HG02840 (cell line): ENCODE data around the gene DMWD.
"Not testable (repeated sequence)": the region's sequence is repeated elsewhere in the genome, so short reads cannot be mapped to it uniquely, and the experiment has no call there.

Experiments used
- ATAC-seq: cut with Tn5 transposase; IDR thresholded peaks from one replicate; pipeline ENCODE4 v1.9.1; 2021; ENCODE audit warnings: mild to moderate bottlenecking, moderate library complexity, moderate number of reproducible peaks; ENCODE audit not compliant: unreplicated experiment, low FRiP score

Gene DMWD

DNA sequence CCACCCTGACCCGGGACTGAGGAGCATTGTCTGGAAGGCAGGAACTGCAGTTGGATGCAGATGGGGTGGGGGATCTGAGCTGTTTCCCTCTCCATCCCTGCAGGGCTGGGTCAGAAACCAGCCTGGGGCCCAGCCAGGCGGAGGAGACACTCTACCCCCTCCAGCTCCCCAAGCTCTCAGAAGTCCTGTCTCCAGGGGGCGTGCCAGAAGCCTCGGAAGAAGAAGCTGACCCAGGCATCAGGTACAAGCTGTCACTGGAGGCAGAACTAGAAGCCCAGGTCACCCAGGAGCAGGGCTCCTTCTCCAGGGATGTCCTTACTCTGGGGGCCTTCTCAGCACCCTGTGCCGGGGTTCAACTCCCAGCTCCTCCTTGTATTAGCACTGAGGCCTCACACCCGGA, 39.1 kb downstream of the DMWD start:
- no peak for ATAC-seq

GRCh38 chr19:45752639-45753038, 40.0 kb downstream of the DMWD start:
- no peak for ATAC-seq

DNA sequence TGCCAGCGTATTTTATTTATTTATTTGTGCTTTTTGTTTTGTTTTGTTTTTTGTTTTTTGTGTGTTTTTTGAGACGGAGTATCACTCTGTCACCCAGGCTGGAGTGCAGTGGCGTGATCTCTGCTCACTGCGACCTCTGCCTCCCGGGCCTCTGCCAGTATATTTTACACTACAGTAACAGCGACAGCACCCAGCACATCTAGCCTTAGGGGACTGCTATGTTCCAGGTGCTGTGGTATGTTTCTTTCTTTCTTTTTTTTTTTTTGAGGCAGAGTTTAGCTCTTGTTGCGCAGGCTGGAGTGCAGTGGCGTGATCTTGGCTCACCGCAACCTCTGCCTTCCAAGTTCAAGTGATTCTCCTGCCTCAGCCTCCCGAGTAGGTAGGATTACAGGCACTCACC, 41.2 kb downstream of the DMWD start:
- not testable (repeated sequence) for ATAC-seq

DNA sequence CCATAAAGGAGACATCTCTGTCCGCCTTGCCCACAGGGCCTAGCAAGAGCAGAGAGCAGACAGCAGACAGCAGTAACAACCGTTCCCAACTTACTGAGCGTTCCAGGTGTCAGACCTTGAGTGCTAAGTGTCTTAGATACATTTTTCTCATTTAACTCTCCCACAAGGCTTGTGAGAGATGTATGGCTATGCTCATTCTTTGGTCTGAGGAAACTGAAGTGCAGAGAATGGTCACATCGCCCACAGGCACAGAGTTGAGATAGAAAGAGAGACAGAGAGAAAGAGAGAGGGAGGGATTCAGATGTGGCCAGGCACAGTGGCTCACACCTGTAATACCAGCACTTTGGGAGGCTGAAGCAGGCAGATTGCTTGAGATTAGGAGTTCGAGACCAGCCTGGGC, 45.1 kb downstream of the DMWD start:
- no peak for ATAC-seq

DNA sequence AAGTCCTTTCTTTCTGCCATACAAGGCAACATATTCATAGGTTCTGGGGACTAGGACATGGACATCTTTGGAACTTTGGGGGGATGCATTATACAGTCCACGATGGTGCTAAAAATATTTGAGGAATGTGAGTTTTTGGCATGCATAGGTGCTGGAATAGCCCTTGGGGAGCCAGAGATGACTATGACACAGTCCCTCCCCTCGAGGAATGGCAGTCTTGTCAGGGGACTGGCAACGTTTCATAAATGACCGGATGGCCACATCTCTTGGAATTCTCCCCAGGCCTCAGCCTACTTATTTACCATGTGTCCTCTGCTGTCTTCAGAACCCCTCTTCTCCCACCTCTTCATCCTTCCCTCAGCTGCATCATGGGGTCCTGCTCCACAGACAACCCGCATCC, 45.8 kb downstream of the DMWD start:
- ATAC-seq, result no peak

- ATAC-seq, result no peak
These were observed 47.0 kb downstream of the DMWD start for GRCh38 chr19:45745606-45746005.

DNA sequence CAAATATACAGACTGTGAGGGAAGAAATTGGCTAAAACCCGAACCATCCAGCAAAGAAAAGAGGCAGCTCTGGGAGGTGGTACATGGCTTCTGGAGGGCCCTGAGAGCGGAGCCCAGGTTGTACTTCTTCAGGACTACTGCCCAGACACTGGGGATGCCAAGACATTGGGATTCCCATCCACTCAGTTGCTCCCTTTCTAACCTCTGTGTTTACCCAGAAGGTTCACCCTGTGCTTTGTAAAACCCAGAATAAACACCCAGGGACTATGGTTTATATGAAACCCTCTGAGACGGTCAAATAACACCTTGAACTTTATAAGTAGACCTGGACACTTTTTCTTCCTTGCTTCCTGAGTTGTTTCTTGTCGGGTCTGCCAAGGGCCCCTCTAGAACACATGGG, 49.7 kb downstream of the DMWD start:
- ATAC-seq, result no peak

GRCh38 chr19:45739498-45740439, 52.9 kb downstream of the DMWD start:
- no peak for ATAC-seq

- ATAC-seq, result no peak
These were observed 59.4 kb downstream of the DMWD start, which contains the start of gene MEIOSIN for GRCh38 chr19:45733160-45733810. Gene MEIOSIN (plus strand): TSS chr19:45733439. CDS start chr19:45735377, 1,938 bp downstream.
